Activated CD8-positive, alpha-beta memory T cell treated with anti-CD3 and anti-CD28 coated beads for 48 hours (primary cell): ENCODE measurements around the gene ZNF485.
"Not testable (repeated sequence)": the region's sequence is repeated elsewhere in the genome, so short reads cannot be mapped to it uniquely, and the experiment has no call there.

Experiments
- DNase-seq, 3 experiments: peaks; one replicate each; pipeline ENCODE4 v3.0.0-alpha.2; 2020; ENCODE audit warnings: low read depth in 2 of 3, low spot score in 2 of 3

ZNF485 gene

GRCh38 chr10:43606323-43607198 is at the start of gene ZNF485:
TSS of gene ZNF485 (plus strand) at chr10:43606438. CDS start at chr10:43607051, 613 bp downstream.
- DNase-seq, result peak; percentile 37 to 44 (median 40)

DNA sequence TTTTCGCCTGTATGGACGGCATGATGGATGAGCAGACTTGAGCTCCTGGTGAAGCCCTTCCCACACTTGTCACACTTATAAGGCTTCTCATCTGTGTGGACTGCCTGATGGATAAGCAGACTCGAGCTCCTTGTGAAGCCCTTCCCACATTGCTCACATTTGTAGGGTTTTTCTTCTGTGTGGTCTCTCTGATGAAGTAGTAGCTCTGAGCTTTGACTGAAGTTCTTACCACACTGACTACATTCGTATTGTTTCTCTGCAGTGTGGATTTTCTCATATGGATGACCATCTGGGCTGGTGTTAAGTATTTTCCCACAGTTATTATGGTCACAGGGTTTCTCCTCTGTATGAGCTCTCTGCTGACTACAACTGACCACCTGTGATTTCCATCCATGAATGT is 49.0 kb upstream of the ZNF485 start:
- DNase-seq, result no peak

DNA sequence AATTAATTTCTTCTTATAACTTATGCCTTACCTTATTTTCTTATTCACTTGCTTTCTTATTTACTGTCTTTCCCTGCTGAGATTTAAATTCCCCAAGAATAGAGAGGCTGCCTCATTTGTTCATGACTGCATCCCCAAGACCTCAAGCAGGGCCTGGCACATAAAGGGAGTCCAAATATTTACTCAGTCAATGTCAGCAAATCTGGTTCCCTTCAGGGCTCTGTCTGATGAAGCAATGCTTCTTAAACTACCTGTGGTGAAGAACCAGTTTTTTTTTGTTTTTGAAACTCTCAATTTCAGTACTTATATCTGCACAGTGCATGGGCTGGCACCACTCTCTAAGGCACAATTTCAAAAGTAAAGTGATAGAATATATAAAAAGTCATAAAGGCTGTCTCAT is 36.6 kb upstream of the ZNF485 start:
- DNase-seq, result no peak

- DNase-seq, result no peak
Observed at GRCh38 chr10:43570971-43571370, 35.3 kb upstream of the ZNF485 start.

- DNase-seq, result no peak
Observed at GRCh38 chr10:43573250-43574000, 32.8 kb upstream of the ZNF485 start.

DNA sequence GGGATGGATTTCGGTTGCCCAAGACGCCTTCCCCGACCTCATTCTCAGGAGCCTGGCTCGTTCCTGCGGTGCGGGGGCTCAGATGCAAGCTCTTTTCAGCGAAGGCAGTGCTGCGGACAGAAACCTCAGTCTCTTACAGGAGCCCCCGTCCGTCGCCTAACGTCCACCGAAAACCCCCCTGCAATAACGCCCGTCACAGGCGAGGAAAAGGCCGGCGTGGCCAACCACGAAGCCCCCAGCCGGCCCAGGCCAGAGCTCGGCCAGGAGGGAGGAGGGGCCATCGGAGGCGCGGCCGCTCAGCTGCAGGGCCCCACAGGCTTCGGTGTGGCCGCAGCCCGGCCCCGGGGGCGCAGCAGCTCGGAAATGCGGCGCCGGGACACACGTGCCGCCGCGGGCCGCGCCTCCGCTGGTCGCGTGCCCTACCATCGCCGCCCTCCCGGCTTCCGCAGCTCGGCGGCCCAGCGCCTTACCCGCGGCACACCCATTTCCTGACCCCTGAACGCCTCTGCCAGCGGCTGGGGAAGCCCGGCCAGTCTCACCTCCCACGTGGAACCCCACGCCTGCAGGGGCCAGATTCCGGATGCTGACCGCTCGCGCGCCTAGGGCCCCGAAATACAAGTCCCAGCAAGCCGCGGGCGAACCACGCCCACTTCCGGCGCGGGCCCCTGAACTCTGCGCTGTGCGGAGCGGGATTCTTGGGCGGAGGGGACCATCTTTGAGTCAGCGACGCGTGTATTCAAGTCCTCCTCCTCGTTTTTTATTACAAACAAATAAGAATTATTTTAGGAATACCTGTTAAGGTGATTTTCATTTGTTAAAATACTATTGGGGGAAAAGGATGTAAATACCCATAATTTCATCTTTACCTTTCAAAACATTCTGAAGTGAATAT is 32.0 kb upstream of the ZNF485 start, which contains the start of gene ZNF239:
TSS of gene ZNF239 (minus strand) at position 616 of the 892 bp plus-strand sequence. CDS start 16,537 bp downstream, outside the sequence.
- peak; percentile 55 to 74 (median 72) for DNase-seq

- DNase-seq, result no peak
Observed at GRCh38 chr10:43574906-43575305, 31.3 kb upstream of the ZNF485 start.

DNA sequence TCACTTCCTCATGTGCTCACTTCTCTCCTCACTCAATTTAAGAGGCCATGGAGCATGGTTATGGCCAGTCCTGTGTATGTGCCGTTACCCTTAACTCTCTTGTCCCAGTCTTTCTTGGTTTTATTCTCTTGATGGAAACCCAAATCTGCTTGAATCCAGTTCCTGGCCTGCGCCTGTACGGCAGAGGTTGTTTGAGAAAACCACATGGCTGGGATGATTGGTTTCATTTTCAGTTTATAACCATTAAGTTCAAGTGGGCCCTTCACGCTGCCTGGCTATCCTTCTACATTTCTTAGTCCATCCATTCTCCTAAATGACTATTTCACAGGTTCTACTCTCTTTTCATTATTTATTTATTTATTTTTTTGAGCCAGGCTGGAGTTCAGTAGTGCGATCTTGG is 30.2 kb upstream of the ZNF485 start:
- no peak for DNase-seq

DNA sequence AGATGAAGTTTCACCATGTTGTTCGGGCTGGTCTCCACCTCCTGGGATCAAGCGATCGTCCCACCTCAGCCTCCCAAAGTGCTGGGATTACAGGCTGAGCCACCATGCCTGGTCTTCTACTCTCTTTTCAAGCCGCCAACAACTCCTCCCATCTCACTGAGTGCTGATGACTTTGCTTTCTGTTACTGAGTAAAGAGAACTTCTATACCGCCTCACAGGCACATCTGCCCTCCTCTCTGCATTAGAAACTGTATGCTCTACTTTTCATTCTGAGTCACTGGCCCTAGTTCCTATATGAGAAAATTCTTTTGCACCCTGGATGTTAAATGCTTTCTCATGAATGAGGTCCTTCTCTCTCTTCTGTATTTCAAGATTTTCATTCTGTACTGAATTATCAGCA is 29.7 kb upstream of the ZNF485 start:
- DNase-seq, result no peak

DNA sequence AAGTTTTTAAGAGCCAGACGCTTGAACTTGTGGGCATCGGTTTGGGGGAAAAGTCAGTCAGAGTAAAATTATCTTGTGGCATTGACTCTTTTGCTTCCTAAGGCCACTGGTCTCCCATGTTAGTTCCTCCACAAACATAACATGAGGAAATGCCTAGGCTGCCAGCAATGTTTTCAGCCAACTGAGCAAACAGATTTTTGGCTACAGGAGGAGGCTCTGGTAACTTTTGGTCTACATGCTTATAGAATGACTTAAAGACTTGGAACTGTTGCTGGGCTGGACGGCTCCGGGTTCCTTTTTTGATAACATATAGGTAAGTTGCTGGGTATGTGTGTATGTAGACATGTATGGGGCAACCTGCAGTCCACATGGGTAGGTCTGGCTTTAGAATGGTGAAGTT is 22.2 kb upstream of the ZNF485 start:
- no peak for DNase-seq

DNA sequence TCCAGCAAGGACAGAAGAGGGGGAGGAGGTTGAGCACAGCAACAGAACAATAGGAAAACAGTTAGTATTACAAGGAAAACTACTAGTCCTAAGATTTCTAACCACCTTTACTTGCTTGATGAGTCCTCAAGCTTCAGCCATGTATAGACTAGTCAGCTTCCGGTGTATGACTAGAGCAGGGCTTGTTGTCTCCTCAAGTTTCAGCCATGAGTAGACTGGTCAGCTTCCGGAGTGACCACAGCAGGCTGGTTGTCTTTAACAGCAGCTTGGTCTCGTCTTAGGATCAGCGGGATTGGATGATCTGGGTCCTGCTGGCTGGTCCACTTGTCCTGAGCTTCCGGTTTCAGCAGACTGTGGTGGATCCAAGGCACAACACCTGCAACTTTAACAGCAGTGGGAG is 21.2 kb upstream of the ZNF485 start:
- DNase-seq, result no peak

DNA sequence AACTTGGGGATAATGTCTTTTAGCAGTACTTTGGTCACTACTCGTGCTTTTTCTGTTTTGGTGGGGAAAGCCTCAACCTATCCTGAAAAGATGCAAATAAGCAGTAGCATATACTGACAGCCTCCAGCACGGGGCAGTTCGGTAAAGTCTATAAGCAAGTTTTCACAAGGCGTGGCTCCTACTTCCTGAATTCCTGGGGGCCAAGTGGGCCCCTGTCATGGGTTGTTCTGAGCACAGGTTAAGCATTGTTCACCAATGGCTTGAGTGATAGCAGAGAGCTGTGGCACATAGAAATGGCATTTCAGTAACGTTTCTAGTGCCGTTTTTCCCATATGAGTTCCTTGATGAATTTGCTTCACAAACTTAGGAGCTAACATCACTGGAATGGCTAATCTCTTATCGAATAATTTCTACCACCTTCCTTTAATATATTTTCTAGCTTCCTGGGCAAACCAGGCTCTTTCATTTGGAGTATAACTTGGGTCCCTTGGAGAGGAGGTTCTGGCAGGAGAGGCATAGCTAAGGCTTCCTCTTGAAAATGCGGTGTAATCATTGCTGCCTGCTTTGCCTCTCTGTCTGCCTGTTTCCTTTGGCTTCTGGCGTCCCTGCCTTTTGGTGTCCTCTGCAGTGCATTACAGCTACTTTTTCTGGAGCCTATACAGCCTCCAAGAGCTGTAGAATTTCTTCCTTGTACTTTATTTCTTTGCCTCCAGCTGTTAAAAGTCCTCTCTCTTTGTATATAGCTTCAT is 20.1 kb upstream of the ZNF485 start:
- no peak for DNase-seq

- not testable (repeated sequence) for DNase-seq
Observed at GRCh38 chr10:43586730-43587115, 19.5 kb upstream of the ZNF485 start.

DNA sequence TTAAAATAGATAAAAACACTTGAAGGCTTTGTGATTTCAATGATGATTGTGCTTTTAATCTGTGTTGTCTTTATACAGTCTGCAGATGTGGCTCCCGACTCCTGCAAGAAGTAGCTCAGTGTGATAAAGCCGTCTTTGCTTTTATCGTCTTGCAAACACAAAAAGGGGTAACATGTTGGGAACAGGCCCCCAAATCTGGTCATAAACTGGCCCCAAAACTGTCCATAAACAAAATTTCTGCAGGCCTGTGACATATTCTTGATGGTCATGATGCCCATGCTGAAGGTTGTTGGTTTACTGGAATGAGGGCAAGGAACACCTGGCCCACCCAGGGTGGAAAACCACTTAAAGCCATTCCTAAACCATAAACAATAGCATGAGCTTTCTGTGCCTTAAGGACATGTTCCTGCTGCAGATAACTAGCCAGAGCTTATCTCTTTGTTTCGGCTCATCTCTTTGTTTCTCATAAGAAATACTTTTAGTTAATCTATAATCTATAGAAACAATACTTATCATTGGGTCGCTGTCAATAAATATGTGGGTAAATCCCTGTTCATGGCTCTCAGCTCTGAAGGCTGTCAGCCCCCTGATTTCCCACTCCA is 14.8 kb upstream of the ZNF485 start:
- DNase-seq, result no peak

DNA sequence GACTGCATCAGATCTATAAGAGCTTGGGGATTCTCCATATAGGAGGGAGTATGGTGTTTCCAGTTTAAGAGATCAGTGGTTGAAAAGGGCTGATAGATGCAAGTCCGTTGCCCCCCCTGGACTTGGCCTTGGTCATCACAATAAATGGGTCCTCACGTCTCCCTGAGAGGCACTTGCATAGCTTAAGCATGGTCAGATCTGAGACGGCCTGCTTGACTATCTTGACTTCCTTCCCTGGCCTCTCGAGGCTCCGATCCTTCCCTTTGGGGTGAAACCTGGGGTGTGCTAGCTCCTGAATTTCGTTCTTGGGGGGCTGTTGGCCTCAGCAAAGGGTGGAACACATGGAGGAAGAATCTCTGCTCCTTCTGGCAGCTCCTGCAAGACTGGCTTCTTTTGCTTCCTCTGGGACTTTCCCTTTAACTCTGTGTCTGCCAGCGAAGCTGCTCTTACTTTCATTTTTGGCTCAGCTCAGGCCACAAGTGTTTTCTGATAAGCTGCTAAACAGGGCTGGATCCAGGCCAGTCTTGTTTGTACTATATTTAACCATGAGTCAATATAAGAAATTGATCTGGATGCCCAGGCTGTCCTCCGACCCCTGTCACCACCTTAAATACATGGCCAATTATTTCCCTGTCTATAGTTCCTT is 11.2 kb upstream of the ZNF485 start:
- peak in 1 of 3 experiments; percentile 7 for DNase-seq

DNA sequence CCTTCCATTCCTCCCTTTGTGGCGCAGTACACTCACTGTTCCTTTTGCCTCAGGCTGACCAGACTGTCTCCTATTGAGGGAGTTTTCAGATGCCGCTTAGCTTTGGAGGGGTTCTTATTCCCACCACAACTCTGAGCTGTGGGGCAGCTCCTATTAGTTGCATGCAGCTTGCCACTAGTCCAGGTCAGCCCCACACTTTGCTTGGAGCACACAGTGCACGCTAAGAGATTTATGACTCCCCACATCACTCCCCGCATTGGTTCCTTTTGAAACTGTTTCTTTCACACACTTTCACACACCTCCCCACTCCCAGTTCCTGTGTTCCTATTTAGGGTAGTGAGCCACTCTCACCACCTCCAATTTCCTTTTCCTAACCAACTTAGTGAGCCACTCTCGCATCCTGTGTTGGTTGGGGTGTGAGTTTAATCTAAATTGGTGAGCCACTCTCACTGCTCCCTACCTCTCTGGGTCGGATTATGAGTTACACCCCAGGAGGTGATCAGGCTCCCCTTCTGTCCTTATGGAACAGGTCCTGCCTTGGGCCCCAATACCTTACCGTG is 10.4 kb upstream of the ZNF485 start:
- peak in 2 of 3 experiments; percentile 6 to 16 for DNase-seq

DNA sequence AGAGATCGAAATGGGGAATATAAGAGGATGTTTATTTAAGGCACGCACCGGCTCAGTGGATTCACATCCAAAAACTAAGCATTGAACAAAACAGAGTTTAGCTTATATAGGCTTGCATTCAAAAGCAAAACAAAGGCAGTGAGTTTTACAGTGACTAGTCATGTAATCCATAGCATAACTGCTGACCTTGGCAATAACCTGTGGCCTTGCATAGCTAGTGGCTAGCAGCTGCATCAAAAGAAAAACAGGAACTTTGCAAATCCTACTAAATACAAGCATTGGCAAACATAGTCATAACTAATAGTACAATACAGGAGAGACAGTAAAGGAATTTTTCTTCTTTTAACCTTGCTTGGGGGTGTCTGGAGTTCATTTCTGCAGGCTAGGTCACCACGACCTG is 9.7 kb upstream of the ZNF485 start:
- DNase-seq, result no peak

- DNase-seq, result no peak
Observed at GRCh38 chr10:43598446-43598845, 7.8 kb upstream of the ZNF485 start.

DNA sequence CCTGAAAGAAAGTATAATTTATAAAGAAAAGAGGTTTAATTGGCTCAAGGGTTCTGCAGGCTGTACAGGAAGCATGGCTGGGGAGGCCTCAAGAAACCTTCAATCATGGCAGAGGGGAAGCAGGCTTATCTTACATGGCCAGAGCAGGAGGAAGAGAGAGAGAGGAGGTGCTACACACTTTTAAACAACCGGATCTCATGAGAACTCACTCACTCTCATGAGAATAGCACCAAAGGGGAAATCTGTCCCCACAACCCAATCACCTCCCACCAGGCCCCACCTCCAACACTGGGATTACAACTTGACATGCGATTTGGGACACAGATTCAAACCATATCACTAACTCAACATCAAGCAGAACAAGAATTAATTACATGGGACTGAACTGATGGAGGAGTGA is 6.9 kb upstream of the ZNF485 start:
- DNase-seq, result no peak
